Psoas muscle (tissue), 8 donors: ENCODE results near the gene REEP1. TPM values are rescaled to one million over a fixed set of nuclear protein-coding genes. Genes with fewer than 3 reads are reported as not detected.
"Not testable (repeated sequence)": the region's sequence is repeated elsewhere in the genome, so short reads cannot be mapped to it uniquely, and the experiment has no call there.

Experiments used
- ATAC-seq, 4 donors: fragments of 200-7000 bp; cut with Tn5 transposase; one replicate each; pipeline ENCODE4 v1.9.1; 2020; ENCODE audit warnings: moderate library complexity in 3 of 4, mild to moderate bottlenecking in 2 of 4
- DNase-seq, 2 donors: peaks; one replicate each; pipeline ENCODE4 v3.0.0-alpha.2; 2020
- H3K27ac ChIP-seq: fragments of 200-600 bp; one replicate; pipeline ENCODE4 v1.8.0; 2022
- H3K27me3 ChIP-seq, 3 donors: fragments of 200-600 bp in 1 of 3; one replicate each; pipeline versions ENCODE4 v1.6.1 to v1.8.0; 2013 to 2022; ENCODE audit warnings: low read length in 2 of 3, mild to moderate bottlenecking in 2 of 3, moderate library complexity in 1 of 3; ENCODE audit not compliant: insufficient read depth in 3 of 3
- H3K36me3 ChIP-seq, 2 donors: fragments of 200-600 bp in 1 of 2; one replicate each; pipeline versions ENCODE4 v1.6.1 to v1.8.0; 2013 to 2022; ENCODE audit warnings: low read depth in 1 of 2, mild to moderate bottlenecking in 1 of 2, moderate library complexity in 1 of 2; ENCODE audit not compliant: insufficient read depth in 1 of 2
- H3K4me1 ChIP-seq: fragments of 200-600 bp; one replicate; pipeline ENCODE4 v1.8.0; 2022
- H3K4me3 ChIP-seq: fragments of 200-600 bp; one replicate; pipeline ENCODE4 v1.8.0; 2022; ENCODE audit warnings: mild to moderate bottlenecking
- H3K9me3 ChIP-seq: fragments of 200-600 bp; one replicate; pipeline ENCODE4 v1.8.0; 2022
- CTCF ChIP-seq: fragments of 200-600 bp; IDR thresholded peaks from one replicate; pipeline ENCODE4 v1.8.0; 2022; ENCODE audit warnings: antibody characterized with exemption
- WGBS, 3 donors: extraction: QIAGEN DNeasy Blood & Tissue Kit; methylation state at CpG; one replicate each; pipeline versions ENCODE4 v1.1.6 to v1.1.7; 2013; 5-methylcytosine and 5-hydroxymethylcytosine counted together
- intact Hi-C, 2 donors: fragments of 100-400 bp; cut with DNase I; formaldehyde crosslinking; loops; one replicate each; pipeline versions ENCODE4 v1.11.0 to v1.14.2; 2022
- polyA plus RNA-seq, 3 donors: library from polyadenylated mRNA; stranded (reverse); fragments of 200-250 nt; gene quantifications; one replicate each; pipeline ENCODE4 v1.2.3, GENCODE V29; 2013
- total RNA-seq, 4 donors: library from RNA; stranded (reverse); fragmentation: NEBNext Ultra II Directional in 2 of 4; extraction: Animal tissue kit (Norgen Biotek cat#: 25700) in 2 of 4; gene quantifications; one replicate each; pipeline versions ENCODE4 v1.2.1 to v1.2.4, GENCODE V29; 2021 to 2023
- donor health status: healthy with polysubstance abuse.
- donor health status: DM: no; HTN: no; CAD: no; lungs with moderate emphysema.
- donor health status: Bipolar disorder and iron deficiency.
- donor health status: healthy.
- donor health status: DM: yes; HTN: yes; CAD: no.
- donor health status: DM: no; HTN: no; CAD: no.
- donor health status: DM: no; HTN: no; CAD: no.
- donor health status: DM: yes; HTN: yes; CAD: no.

REEP1 gene
- total and polyA plus RNA-seq, 7 donors = 1.2 to 16.1 (median 7.9) TPM

DNA sequence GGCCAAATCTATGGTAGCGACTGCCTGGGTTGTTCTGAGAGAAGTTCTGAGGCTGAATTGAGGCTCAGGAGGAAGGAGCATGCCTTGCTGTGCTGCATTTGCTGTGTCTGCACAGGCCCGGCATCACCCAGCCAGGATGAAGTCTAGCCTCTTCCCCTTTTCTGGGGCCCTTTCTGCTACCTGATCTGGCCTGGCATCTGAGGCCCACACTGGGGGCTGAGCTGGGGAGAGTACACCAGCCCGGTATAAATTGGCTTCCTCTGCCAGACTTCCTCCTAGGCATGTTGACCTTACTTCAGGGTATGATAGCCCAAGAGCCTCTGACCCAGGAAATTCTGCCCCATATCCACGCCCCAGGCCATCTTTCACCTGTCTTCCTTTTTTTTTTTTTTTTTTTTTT lies 108.2 kb downstream of the REEP1 start:
- no peak for TF ChIP-seq CTCF
- Histone ChIP-seq H3K27ac (no peak overlapping the region), H3K27me3 (no peaks in the 10 kb centered on the region), H3K36me3 (peaks cover 0 to 12% of the 10 kb centered on the region in 2 donors), H3K9me3 (no peaks in the 10 kb centered on the region), H3K4me1 (peaks cover 13% of the 10 kb centered on the region), H3K4me3 (no peak overlapping the region)
- ATAC-seq (no peak), DNase-seq (no peak)
- 58 to 89% (median 66%) methylated on average over 4 of the region's 4 CpGs for WGBS, 3 donors
- intact Hi-C loops = loop anchor here in 1 of 2 donors (10.0 kb wide), 1 partner anchor 386 kb away; no protein-coding TSS in a partner anchor

- H3K27me3 ChIP-seq, H3K4me3 ChIP-seq, DNase-seq, ATAC-seq, H3K9me3 ChIP-seq, H3K27ac ChIP-seq: not testable (repeated sequence)
- peaks cover 18% of the 10 kb centered on the region for H3K4me1 ChIP-seq
- H3K36me3 ChIP-seq = peaks cover 0 to 12% of the 10 kb centered on the region in 2 donors
- intact Hi-C loops = loop anchor here in 1 of 2 donors (10.0 kb wide), 1 partner anchor 386 kb away; no protein-coding TSS in a partner anchor
- WGBS, 3 donors = 94 to 97% (median 96%) methylated on average over 8 of the region's 8 CpGs
Observed at GRCh38 chr2:86228574-86228973, 108.9 kb downstream of the REEP1 start.

DNA sequence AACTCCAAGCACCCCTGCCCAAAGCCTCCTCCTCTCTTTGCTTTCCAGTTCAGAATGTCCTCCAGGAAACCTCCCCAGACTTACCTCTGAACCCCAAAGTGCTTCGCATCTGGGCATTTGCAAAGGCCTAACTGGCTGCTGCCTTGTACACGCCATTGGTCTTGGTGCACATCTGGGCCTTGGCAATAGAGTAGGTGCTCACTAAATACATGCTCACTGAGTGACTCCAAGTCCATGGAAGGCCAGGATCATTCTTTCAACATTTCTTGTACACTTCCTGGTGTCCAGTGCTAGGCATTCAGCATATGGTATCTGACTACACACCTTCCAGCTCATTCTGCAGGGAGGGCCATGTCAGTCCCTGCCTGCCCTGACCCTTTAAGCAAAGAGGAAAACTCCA lies 109.7 kb downstream of the REEP1 start:
- H3K4me3 ChIP-seq = no peak overlapping the region
- intact Hi-C loops = loop anchor here in 1 of 2 donors (10.0 kb wide), 1 partner anchor 387 kb away; no protein-coding TSS in a partner anchor
- H3K36me3 ChIP-seq = peaks cover 0 to 11% of the 10 kb centered on the region in 2 donors
- TF ChIP-seq CTCF = no peak
- no peaks in the 10 kb centered on the region for H3K27me3 ChIP-seq
- ATAC-seq = no peak
- no peaks in the 10 kb centered on the region for H3K9me3 ChIP-seq
- no peak for DNase-seq
- no peak overlapping the region for H3K27ac ChIP-seq
- 93 to 97% (median 94%) methylated on average over 2 of the region's 2 CpGs for WGBS, 3 donors
- H3K4me1 ChIP-seq = peaks cover 27% of the 10 kb centered on the region

DNA sequence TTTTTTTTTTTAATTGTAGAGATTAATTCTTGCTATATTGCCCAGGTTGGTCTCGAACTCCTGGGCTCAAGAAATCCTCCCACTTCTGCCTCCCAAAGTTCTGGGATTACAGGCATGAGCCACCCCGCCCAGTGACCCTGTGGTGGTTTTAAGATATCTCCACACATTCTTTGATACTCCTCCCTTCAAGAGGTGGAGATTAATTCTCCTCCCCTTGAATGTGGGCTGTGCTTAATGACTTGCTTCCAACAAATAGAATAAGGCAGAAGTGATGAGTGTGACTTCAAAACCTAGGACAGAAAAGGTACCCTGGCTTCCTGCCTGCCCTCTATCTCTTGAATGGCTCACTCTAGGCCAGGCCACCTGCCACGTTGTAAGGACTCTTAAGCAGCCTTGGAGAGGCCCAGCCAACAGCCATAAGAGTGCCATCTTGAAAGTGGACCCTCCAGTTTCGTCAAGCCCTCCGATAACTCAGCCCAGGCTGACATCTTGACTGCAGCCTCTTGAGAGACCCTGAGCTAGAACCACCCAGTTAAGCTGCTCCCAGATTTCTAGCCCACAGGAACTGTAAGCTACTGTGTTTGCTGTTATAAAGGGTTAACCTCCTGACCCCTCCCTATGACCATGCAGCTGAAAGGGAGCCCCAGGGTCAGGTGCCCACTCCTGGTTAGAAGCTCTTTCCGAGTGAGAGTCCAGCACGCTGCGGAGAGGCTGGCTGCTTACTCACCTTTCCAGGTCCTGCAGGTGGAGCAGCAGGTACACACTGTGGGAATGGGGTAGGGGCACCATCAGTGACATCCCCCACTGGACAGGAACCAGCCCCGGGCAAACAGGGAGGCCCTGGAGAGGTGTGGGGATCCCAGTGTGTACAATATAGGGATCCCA lies 110.5 kb downstream of the REEP1 start:
- no peak for TF ChIP-seq CTCF
- Histone ChIP-seq H3K9me3 (no peaks in the 10 kb centered on the region), H3K4me3 (no peak overlapping the region), H3K27ac (peak overlapping the region; percentile 23), H3K36me3 (peaks cover 0 to 3% of the 10 kb centered on the region in 2 donors), H3K4me1 (peaks cover 34% of the 10 kb centered on the region), H3K27me3 (no peaks in the 10 kb centered on the region)
- 86 to 92% (median 88%) methylated on average over 9 of the region's 9 CpGs for WGBS, 3 donors
- ATAC-seq (no peak), DNase-seq (no peak)
- intact Hi-C loops = loop anchor here in 1 of 2 donors (10.0 kb wide), 1 partner anchor 388 kb away; no protein-coding TSS in a partner anchor

GRCh38 chr2:86226070-86226469 lies 111.4 kb downstream of the REEP1 start:
- intact Hi-C loops = loop anchor here in 1 of 2 donors (10.0 kb wide), 1 partner anchor 389 kb away; no protein-coding TSS in a partner anchor
- H3K9me3 ChIP-seq = no peaks in the 10 kb centered on the region
- peak overlapping the region; percentile 23 for H3K27ac ChIP-seq
- no peak for TF ChIP-seq CTCF
- ATAC-seq (no peak), DNase-seq (no peak)
- H3K27me3 ChIP-seq = no peaks in the 10 kb centered on the region
- 89 to 93% (median 90%) methylated on average over 4 of the region's 4 CpGs for WGBS, 3 donors
- H3K4me1 ChIP-seq = peaks cover 37% of the 10 kb centered on the region
- no peaks in the 10 kb centered on the region for H3K36me3 ChIP-seq
- no peak overlapping the region for H3K4me3 ChIP-seq
